ENCODE data around the gene POLRMT.
"Not testable (repeated sequence)": the region's sequence is repeated elsewhere in the genome, so short reads cannot be mapped to it uniquely, and the experiment has no call there.

POLRMT gene

GRCh38 chr19:621191-621590 is 12.1 kb downstream of the POLRMT start:
- intact Hi-C loops (cut with micrococcal nuclease); H3K4me1 Mint-ChIP-seq (ENCODE audit: low read depth); H3K4me3 Mint-ChIP-seq; H3K9me3 Mint-ChIP-seq; H3K27ac Mint-ChIP-seq: not testable (repeated sequence)
- H3K27me3 Mint-ChIP-seq = peaks cover 10% of the 10 kb centered on the region
- peaks cover 95% of the 10 kb centered on the region for H3K36me3 Mint-ChIP-seq (ENCODE audit: low read depth)

- Mint-ChIP-seq H3K36me3 (ENCODE audit: low read depth) (peaks cover 86% of the 10 kb centered on the region), H3K9me3 (no peaks in the 10 kb centered on the region), H3K27ac (no peak overlapping the region), H3K27me3 (peaks cover 15% of the 10 kb centered on the region), H3K4me1 (ENCODE audit: low read depth) (no peaks in the 10 kb centered on the region), H3K4me3 (no peak overlapping the region)
- intact Hi-C loops (cut with micrococcal nuclease) = no loop called here
Measured at GRCh38 chr19:620166-620862, 13.0 kb downstream of the POLRMT start.

DNA sequence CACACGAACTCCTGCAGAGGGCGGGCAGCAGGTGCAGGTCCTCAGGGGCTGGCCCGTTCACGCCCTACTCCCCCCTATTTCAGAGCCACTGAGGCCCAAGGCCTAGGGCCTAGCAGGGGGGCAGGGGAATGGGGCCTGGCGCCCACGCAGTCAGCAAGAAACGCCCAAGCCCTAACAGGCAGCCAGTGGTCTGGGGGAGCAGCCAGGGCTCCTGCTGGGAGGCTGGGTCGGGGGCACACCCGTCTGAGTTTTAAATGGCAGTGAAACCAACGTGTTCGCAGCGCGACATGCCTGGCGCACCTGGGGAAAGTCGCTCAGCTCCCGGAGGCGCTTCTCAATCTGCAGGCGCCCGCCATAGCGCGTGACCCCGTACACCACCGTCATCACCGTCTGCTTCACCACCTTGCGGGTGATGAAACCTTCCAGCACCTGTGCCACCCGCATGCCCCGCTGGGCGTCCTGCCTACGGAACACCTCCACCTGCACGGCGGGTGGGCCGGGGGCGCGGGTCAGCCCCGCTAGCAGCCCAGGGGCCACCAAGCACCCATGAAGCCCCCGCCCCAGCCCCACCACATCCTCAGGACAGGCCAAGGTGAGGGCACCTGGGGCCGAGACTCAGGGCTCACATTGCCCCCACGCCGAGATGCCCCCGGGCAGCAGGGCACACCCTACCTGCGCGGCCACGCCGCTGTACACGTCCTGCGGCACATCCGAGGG is 13.9 kb downstream of the POLRMT start:
- peaks cover 24% of the 10 kb centered on the region for H3K27me3 Mint-ChIP-seq
- H3K9me3 Mint-ChIP-seq = no peaks in the 10 kb centered on the region
- H3K4me3 Mint-ChIP-seq = no peak overlapping the region
- H3K36me3 Mint-ChIP-seq (ENCODE audit: low read depth) = peaks cover 78% of the 10 kb centered on the region
- H3K27ac Mint-ChIP-seq = no peak overlapping the region
- no peaks in the 10 kb centered on the region for H3K4me1 Mint-ChIP-seq (ENCODE audit: low read depth)
- intact Hi-C loops (cut with micrococcal nuclease) = no loop called here

DNA sequence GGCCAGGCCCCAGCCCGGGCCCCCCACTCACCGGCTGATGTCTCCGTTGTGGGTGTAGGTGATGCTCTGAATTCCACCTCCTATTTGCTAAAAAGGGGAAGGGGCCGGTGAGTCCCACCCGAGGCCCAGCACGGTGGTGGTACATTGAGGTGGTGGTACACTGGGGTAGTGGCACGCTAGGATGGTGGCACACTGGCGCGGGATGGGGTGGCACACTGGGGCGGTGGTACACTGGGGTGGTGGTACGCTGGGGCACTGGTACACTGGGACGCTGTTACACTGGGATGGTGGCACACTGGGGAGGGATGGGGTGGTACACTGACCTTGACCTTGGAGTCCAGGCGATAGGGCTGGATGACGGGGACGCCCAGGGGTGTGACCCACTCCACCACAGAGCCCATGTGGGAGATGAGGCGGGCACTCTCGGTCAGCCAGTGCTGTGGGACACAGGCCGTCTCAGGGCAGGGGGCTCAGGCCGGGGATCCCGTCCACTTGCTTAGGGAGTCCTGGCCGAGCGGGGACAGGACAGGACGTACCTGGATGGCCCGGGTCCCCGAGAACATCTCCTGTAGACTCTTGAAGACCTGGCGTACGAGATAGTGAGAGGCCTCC is 14.6 kb downstream of the POLRMT start:
- Mint-ChIP-seq H3K4me3 (no peak overlapping the region), H3K4me1 (ENCODE audit: low read depth) (no peaks in the 10 kb centered on the region)
- intact Hi-C loops (cut with micrococcal nuclease) = no loop called here

GRCh38 chr19:618247-618619 is 15.1 kb downstream of the POLRMT start:
- Mint-ChIP-seq H3K9me3 (no peaks in the 10 kb centered on the region), H3K36me3 (ENCODE audit: low read depth) (peaks cover 66% of the 10 kb centered on the region), H3K27me3 (peaks cover 33% of the 10 kb centered on the region), H3K27ac (no peak overlapping the region), H3K4me3 (no peak overlapping the region), H3K4me1 (ENCODE audit: low read depth) (no peaks in the 10 kb centered on the region)
- intact Hi-C loops (cut with micrococcal nuclease) = no loop called here

More for the DNA sequence above, 14.6 kb downstream of the POLRMT start:
- Mint-ChIP-seq H3K9me3 (no peaks in the 10 kb centered on the region), H3K27ac (no peak overlapping the region), H3K27me3 (peaks cover 31% of the 10 kb centered on the region), H3K36me3 (ENCODE audit: low read depth) (peaks cover 71% of the 10 kb centered on the region)

- intact Hi-C loops (cut with micrococcal nuclease) = no loop called here
- H3K9me3 Mint-ChIP-seq = no peaks in the 10 kb centered on the region
- H3K27me3 Mint-ChIP-seq = peaks cover 38% of the 10 kb centered on the region
- H3K4me1 Mint-ChIP-seq (ENCODE audit: low read depth) = no peaks in the 10 kb centered on the region
- peaks cover 60% of the 10 kb centered on the region for H3K36me3 Mint-ChIP-seq (ENCODE audit: low read depth)
- H3K4me3 Mint-ChIP-seq = no peak overlapping the region
- no peak overlapping the region for H3K27ac Mint-ChIP-seq
Measured at GRCh38 chr19:617551-618246, 15.6 kb downstream of the POLRMT start.

- Mint-ChIP-seq H3K27me3 (peaks cover 46% of the 10 kb centered on the region), H3K36me3 (ENCODE audit: low read depth) (peaks cover 53% of the 10 kb centered on the region), H3K4me3 (no peak overlapping the region), H3K4me1 (ENCODE audit: low read depth) (no peaks in the 10 kb centered on the region), H3K9me3 (no peaks in the 10 kb centered on the region), H3K27ac (no peak overlapping the region)
- intact Hi-C loops (cut with micrococcal nuclease) = no loop called here
Measured at GRCh38 chr19:616747-617526, 16.4 kb downstream of the POLRMT start.

DNA sequence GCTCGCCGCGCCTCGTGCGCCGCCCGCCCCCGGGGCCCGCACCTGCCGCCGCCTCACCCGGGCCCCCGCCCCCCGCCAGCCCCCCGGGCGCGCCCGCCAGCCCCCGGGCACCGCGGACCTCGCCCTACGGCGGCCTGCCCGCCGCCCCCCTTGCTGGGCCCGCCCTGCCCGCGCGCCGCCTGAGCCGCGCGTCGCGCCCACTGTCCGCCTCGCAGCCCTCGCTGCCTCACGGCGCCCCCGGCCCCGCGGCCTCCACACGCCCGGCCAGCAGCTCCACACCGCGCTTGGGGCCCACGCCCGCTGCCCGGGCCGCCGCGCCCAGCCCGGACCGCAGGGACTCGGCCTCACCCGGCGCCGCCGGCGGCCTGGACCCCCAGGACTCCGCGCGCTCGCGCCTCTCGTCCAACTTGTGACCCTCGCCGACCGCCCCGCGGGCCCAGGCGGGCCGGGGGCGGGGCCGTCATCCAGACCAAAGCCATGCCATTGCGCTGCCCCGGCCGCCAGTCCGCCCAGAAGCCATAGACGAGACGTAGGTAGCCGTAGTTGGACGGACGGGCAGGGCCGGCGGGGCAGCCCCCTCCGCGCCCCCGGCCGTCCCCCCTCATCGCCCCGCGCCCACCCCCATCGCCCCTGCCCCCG is 17.2 kb downstream of the POLRMT start:
- Mint-ChIP-seq H3K36me3 (ENCODE audit: low read depth) (peaks cover 45% of the 10 kb centered on the region), H3K27me3 (peaks cover 50% of the 10 kb centered on the region), H3K9me3 (no peaks in the 10 kb centered on the region), H3K4me1 (ENCODE audit: low read depth) (peaks cover under 1% of the 10 kb centered on the region), H3K4me3 (no peak overlapping the region), H3K27ac (no peak overlapping the region)
- intact Hi-C loops (cut with micrococcal nuclease) = no loop called here

DNA sequence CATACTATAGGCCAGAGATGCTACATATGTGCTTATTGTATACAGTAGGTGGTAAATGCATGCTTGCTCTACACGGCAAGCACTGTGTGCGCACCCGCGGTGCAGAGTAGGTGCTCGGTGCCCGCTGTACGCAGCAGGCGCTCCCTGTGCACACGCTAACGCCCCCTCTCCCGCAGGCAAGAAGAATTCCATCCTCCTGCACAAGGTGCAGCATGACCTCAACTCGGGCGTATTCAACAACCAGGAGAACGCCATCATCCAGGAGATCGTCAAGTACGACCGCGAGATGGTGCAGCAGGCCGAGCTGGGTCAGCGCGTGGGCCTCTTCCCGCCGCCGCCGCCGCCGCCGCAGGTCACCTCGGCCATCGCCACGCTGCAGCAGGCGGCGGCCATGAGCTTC is 17.7 kb downstream of the POLRMT start:
- H3K9me3 Mint-ChIP-seq = no peaks in the 10 kb centered on the region
- intact Hi-C loops (cut with micrococcal nuclease) = no loop called here
- H3K4me3 Mint-ChIP-seq = no peak overlapping the region
- H3K27ac Mint-ChIP-seq = no peak overlapping the region
- H3K36me3 Mint-ChIP-seq (ENCODE audit: low read depth) = peaks cover 40% of the 10 kb centered on the region
- peaks cover 6% of the 10 kb centered on the region for H3K4me1 Mint-ChIP-seq (ENCODE audit: low read depth)
- peaks cover 55% of the 10 kb centered on the region for H3K27me3 Mint-ChIP-seq

GRCh38 chr19:613732-614567 is 19.4 kb downstream of the POLRMT start:
- H3K27ac Mint-ChIP-seq = no peak overlapping the region
- peaks cover 23% of the 10 kb centered on the region for H3K36me3 Mint-ChIP-seq (ENCODE audit: low read depth)
- intact Hi-C loops (cut with micrococcal nuclease) = no loop called here
- peaks cover 14% of the 10 kb centered on the region for H3K4me1 Mint-ChIP-seq (ENCODE audit: low read depth)
- no peak overlapping the region for H3K4me3 Mint-ChIP-seq
- no peaks in the 10 kb centered on the region for H3K9me3 Mint-ChIP-seq
- peaks cover 60% of the 10 kb centered on the region for H3K27me3 Mint-ChIP-seq

- Mint-ChIP-seq H3K4me1 (ENCODE audit: low read depth) (peaks cover 14% of the 10 kb centered on the region), H3K4me3 (no peak overlapping the region), H3K27me3 (peaks cover 60% of the 10 kb centered on the region), H3K27ac (no peak overlapping the region), H3K36me3 (ENCODE audit: low read depth) (peaks cover 13% of the 10 kb centered on the region), H3K9me3 (no peaks in the 10 kb centered on the region)
- intact Hi-C loops (cut with micrococcal nuclease) = no loop called here
Measured at GRCh38 chr19:612941-613340, 20.4 kb downstream of the POLRMT start.

GRCh38 chr19:611481-611868 is 21.9 kb downstream of the POLRMT start:
- intact Hi-C loops (cut with micrococcal nuclease) = no loop called here
- no peak overlapping the region for H3K4me3 Mint-ChIP-seq
- H3K27ac Mint-ChIP-seq = peak overlapping the region; percentile 74
- no peaks in the 10 kb centered on the region for H3K9me3 Mint-ChIP-seq
- no peaks in the 10 kb centered on the region for H3K36me3 Mint-ChIP-seq (ENCODE audit: low read depth)
- H3K27me3 Mint-ChIP-seq = peaks cover 50% of the 10 kb centered on the region
- peaks cover 14% of the 10 kb centered on the region for H3K4me1 Mint-ChIP-seq (ENCODE audit: low read depth)

Measured in dendritic cell treated with granulocyte-macrophage colony-stimulating factor and Interleukin-4, amounts not matched to agents 40 ng/mL and 50 ng/mL, for 4 days (primary cell).